Activated T-helper 1 cell treated with Interleukin-2 at 50 U/mL for 16 hours (primary cell): ENCODE data around the gene MRPS6.

Experiments used
- DNase-seq: peaks from one replicate; pipeline ENCODE4 v3.0.0-alpha.2; 2020; ENCODE audit warnings: low read depth

Gene MRPS6

DNA sequence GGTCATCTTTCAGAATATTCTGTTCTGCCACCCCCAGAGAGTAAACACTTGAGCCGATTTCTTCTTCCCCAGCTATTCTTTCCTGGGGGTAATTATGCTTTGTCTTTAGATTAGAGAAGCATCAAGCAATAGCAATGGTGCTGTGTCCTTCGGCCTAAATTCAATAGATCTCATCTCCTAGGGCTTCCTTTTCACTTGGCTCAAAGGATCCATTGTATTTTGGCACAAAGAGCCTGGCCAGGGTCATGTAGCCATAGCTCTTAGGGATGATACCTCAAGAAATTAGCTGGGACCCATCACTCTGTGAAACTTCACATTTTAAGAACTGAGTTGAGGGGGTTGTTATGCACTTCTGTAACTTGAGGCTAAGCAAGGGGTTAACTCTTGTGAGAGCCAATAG lies 27.0 kb downstream of the MRPS6 start:
- DNase-seq = no peak

DNA sequence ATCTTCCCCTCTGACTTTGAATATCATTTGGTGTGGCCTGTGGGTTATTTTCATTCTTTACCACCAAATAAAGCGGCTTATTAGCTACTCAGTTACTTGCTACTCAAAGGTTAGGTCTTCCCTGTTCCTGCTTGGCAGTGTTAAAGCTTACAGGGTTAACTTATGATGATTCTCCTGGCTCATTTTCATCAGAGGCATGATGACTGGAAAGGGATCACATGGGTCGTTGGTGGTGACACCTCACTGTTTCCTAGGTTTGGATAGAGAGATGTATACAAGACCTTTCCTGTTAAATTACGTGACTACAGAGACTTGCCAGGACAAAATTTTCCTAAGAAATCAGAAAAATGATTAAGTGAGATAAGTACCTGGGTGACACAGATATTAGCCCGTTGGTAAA lies 27.4 kb downstream of the MRPS6 start:
- no peak for DNase-seq

DNA sequence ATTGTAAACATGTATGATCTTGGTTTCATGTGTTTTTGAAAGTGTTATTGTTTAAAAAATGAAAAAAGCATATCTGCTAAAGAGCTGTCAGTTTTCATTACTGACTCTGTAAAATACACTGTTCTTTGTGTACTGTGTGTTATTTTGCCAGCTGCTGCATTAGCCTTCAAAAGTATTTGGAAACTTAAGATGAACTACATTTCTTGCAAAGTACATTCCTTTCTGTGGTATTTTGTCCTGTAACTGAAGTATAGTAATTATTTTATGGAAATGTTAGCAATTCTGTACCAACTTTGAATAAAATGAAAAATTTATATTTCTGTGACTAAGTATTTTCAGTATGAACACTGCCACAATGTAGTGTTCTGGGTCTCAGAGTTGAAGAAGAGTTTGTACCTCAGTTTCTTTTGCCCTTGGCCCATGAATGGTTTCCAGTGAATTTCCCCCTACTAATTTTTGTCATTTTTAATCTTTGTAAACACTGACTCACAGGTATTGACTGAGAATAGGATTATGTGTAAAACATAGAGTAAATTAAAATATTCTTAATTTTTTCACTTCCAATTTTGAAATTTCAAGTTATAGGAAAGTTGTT lies 32.7 kb downstream of the MRPS6 start:
- no peak for DNase-seq

DNA sequence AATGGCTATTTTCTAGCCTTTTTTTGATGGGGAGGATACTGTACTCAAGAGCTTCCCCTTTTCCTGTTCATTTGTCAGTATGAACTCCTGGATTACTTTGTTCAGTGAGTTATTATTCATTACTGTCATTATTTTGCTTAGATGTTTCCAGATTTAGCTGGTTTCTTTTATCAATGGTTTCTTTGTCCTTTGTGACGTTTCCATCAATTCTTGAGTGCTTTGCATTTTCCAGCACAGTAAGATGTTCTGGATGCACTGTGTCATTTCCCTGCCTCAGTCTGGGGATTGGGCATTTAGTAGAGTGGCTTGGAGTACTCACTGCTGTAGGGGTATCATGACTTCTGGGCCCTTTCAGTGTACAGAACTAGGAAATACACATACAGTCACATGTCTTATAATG lies 34.2 kb downstream of the MRPS6 start:
- DNase-seq = no peak

DNA sequence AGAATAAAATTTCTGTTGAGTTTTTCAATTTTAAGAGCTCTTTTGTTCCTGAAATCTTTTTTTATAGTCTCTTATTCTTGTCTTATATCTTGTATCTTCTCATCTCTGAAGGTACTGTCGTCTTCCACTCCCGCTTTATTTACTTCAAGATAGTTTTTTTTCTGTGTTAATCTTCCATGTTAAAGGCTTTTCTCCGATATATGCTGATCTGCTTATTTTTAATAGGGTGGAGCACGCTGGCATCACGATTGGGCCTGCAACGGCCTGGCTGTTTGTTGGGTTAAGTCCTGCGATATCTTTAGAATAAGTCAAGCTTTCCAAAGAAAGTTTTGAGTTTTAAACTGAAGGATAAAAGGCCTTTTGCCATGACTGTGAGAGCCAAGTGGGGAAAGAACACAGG lies 35.7 kb downstream of the MRPS6 start:
- DNase-seq = no peak

DNA sequence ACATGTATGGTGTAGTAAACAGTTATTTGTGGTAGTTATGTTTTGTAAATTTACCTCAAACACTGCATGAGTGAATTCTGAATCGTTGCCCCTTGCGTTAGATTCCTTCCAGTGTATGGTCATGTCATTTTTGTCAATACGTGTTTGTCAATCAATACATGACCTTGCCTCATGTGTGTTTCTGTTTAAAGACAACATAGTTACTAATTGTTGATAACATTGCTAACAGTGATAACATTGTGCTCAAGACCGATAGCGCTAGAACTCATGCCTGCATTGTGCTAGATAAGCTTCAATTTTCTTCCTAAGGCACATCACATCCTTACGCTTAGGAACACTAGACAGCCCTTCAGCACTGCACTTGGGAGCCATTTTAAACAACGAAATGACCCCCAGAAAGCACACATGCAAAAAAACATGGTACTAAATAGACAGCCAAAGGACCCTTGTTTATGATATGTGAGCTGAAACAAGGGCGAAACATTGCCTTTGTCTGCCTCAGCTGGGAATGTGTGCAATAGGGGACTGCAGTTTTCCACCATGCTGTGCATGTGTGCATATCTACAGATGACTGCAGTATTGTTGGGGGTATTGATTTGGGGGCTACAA lies 37.3 kb downstream of the MRPS6 start:
- no peak for DNase-seq

DNA sequence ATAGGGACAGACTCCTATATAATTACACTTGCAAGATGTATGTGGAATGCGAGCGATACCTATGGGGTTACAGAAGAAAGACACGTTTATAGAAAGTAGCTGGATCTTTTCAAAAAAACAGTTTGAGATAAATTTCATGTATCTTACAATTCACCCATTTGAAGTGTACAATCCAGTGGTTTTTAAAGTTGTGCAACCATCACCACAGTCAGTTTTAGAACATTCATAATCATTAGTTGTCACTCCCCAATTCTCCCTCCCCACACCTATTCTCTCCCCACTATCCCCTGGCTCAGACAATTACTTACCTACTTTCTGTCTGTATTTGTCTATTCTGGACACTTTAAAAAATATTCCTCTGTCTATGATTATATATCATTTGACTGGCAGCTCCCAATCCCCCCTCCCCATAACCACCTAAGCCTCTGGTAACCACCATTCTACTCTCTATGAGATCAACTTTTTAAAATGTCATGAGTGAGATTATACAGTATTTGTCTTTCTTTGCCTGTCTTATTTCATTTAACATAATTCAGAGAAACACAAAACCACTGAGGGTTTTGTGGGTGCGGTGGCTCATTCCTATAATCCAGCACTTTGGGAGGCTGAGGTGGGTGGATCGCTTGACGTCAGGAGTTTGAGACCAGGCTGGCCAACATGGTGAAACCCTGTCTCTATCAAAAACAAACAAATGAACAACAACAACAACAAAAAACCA lies 39.1 kb downstream of the MRPS6 start:
- DNase-seq = no peak

DNA sequence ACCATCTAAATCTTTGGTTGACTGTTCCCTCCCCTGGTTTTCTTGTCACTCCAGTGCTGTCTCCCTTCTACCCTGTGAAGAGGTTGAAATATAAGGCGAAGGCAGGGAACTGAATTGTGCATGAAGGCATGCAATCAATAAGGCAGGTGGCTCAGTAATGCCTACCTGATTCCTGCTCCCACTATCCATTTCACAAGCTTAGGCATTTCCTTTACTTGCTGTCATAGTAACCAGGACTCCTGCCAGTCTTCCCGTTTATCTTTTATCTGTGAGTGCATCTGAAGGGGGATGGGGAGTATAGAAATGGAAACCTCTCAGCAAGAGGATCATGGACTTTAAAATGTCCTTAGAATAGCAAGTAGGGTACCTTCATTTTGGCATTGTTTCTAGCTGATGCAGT lies 40.5 kb downstream of the MRPS6 start:
- DNase-seq = no peak

DNA sequence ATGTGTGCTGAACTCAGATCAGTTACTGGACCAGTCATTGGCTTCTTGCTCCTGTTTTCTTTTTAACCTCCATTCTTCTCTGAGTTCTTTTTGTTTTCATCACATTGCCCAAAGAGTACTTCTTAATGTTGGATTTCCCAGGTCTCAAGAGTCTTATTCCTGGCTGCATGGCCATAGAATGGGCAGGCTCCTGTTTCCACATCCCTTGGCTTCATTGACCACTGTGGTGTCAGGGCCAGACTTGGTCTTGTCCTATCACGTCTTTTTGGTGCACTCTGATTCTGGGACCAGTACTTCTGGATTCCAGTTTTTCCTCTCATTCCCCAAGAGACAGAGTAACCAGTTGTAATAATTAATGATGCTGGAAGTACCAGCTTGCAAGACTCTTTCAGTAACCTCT lies 41.8 kb downstream of the MRPS6 start:
- no peak for DNase-seq

DNA sequence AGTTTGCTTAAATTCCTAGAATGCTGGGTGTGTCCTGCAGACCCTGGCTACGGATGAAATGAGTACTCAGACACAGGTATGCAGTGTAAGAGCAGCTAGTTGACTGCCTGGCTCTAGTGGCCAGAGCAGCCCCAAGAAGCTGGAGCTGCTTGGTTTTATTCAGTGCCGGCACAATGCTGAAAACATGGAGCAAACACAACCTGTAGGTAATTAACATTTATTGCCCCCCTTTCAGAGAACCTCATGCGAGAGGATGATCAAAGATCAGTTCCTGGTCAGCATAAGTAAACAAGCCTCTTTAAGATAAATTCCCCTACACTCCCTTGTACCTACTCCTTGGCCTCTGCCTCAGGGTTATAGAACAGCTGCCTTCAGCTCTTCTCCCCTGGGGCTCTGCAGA lies 43.2 kb downstream of the MRPS6 start:
- DNase-seq = no peak

DNA sequence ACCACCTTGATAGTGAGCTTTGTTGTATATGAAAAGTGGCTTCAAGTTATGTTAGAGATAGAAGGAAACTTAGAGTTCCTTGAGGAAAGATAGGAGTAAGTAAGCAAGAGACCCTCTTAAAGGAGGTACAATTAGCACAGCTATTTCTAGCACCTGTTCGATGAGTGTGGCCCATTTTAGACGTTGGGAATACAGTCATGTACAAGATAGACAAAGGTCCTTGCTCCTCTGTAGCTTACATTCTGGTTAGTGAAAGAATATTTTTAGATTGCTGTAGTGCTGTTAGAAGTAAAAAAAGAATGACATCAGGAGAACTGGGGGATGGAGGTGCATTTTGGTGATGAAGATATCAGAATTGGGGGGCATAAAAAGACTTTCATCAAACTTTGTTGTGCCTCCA lies 47.5 kb downstream of the MRPS6 start:
- DNase-seq = no peak

DNA sequence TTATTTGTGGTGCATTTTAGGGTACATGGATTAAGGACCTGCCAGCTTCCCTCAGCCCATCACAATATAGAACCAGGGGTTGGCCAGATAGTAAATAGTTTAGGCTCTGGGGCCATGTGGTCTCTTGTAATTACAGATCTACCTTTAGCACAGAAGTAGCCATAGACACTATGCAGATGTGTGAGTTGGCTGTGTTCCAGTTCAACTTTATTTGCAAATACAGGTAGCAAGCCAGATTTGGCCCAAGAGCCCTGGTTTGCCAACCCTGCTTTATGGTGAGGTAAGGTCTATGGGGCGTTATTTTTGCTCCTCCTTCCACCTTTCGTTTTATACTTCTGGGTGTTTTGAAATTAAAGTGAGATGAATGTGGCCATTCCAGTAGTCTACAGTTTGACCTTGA lies 48.7 kb downstream of the MRPS6 start:
- no peak for DNase-seq

DNA sequence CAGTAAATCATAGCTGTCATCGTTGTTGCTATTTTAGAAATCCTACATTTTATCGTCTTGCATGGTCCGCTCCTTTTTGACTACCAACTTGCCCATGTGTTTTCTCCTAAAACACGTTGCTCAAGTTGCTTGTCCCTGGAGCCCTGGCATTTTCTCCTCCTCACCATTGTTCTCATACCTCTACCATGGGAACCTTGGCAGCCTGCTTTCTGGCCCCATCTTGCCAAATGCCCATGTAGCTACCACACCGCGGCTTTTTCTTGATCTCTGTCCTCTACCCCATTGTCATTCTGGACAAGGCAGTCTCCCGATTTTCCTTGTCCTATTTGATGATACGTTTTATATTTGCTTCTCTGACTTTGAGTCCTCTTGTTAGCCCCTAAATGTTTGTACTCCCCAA lies 50.2 kb downstream of the MRPS6 start:
- no peak for DNase-seq

DNA sequence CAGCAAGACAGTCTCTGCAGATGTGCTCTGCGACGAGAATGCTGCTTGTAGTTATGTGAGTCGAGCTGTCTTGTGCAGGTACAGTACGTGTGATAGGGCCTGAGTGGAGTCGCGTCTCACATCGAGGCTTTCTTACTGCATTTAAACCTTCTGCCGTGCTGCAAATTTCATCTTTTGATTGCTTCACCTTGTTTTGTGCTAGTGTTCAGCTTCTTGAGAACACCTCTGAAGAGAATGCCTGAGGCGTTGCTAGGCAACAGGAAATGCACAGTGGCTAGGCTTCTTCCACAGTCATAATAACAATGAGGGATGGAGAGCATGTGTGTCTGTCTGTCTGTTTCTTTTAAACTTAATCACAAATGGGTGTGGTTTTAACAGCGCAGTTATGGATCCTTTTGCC lies 52.9 kb downstream of the MRPS6 start:
- no peak for DNase-seq

DNA sequence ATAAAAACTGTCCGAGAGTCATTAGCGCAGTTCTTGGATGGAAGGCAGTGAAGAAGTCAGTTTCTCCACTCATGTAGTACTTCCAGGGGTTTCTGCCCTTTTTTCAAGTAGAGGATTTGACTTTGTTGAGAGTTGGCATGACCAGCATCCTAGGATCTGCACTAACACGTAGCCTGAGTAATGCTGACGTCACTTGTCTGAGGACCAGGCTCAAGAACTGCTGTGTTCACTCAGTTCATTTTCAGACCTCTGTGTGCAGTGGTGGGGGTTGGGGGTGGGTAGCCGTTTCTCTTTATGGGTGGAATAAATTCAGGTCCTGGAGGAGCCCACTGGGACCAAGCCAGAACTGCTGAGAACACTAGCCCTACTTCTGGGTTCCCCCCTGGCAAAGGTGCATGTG lies 53.3 kb downstream of the MRPS6 start:
- no peak for DNase-seq

DNA sequence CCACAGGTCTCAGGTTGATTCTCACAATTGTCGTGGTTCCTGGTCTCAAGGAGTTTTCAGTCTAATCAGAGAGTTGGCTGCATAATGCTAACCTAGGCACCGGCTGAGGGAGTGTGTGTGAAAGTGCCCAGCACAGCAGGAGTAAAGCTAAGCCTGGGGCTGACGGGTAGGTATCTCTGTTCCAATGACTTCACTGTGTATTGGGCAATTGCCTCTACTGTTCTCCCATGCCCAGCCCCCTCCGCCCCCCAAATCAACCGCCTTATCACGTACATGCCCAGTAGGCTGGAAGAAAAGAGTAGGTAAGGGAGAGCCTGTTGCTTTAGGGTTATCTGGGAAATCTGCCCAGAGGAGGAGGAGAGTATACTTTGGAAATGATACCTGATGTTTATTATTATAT lies 54.7 kb downstream of the MRPS6 start:
- no peak for DNase-seq

DNA sequence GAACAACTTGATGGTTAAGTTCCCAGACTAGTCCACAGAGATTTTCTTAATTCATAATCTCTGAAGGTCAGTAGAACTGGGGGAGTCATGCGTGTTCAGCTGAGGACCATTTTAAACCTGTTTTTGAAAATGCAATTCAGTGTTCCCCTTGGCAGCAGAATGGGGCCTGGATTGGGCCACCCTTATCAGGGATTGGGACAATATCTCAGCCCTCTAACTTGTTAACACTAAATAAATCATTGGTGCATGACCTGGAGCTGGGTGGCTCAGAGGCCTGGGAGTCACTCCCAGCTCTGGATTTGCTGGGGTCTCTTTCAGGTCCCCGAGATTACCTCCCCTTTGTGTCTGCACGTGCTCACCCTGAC lies 55.3 kb downstream of the MRPS6 start:
- no peak for DNase-seq

DNA sequence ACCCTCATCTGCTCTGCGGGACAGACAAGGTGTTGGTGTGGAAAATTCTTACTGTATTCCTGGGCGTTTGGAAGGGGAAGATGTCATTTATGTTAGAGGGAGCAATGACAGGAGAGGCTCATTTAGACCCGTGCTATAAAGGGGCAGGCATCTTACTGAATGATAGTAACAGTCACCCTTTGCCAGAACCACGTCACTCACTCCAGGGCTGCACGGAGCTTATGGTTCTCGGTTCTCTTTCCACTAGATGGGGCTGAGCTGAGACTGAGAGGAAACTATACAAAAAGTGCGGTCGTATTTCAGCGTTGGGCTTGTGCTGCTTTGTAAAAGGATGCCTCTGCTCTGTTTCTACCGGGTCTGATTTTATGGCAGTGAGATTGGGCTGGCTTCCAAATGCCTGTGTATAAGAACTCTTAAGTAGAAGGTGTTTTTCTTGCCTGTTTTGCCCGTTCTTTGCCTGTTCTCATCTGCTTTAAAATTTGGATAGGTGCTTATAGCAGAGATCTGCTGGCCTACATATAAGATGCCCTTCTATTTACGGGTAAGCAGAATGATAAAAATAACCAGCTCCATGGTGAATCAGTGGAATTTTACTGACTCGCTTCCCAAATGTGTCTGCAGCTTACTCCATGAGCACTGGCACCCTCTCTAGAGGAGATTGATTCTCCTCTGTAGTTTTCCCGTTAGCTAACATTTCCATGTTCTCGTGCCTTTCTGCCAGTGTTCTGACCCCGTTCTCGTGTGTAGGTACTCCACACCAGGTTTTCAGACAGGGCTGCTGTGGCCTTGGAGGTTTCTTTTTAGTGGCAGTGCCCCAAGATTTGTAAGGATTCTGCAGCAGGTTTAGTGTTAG lies 55.9 kb downstream of the MRPS6 start:
- DNase-seq = peak; percentile 32

DNA sequence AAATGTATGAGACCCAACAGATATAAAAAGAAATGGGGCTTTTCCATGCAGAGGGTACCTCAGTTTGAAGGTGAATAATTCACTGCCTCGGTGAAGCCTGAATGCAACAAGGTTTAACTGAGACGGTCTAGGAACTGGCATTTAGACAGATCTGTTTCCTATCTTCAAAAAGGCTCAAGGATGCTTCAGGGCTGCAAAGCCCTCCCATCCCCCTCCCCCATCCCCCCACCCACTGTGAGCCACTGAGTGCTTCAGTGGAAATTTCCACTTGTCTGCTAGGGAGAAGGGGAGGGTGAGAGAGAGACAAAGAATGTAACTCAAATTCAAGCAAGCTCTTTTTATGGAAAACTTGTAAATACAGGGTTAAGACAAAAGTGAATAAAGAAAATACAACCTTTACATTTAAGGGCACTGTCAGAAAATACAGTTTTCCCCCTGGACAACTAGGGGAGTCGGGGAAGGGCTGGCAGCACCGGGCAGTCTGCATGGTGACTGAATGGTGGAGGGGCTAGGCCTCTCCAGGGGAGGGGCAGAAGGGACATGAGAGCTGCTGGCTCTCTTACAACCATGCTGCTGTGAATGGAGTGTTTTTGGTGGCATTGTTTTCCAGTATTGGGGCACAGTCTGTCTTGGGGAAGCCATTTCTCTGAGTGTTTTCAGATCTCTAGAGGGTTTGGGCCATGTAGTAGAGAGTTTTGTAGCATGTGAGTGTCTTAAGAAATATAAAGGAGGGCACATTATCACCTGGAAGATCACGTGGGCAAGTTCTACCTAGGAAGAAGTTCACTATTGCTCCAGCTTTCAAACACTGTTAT lies 56.7 kb downstream of the MRPS6 start:
- no peak for DNase-seq

DNA sequence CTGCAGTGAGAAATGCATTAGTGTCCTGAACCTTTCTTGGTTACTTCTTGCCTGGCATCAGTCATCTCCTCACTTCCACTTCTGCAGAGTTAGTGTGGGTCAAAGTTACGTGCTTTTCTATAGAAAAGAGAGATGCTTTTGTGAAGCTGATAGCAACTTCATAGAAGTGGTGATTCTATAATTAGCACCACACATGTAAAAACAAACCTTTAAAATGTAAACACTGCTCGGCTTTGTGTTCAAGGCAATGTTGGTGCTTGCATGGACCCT lies 57.3 kb downstream of the MRPS6 start:
- DNase-seq = no peak

DNA sequence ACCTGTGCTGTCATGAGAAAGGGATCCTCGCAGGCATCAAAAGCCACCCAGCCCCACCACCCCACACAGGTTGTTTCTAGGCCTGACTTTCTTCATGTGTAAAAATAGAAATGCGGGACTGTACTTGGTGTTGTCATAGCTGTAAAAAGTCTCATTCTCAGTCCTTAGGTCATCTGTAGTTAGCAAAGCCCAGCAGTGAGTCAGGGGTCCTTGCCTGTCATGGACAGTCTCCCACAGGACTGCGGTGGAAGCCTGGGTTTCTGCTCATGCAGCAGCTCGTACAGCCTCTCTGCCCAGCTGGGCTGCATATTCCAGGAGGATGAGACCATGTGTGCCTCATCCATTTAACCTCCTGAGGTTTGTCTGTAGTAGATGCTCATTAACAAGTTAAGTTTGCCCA lies 58.2 kb downstream of the MRPS6 start:
- no peak for DNase-seq

DNA sequence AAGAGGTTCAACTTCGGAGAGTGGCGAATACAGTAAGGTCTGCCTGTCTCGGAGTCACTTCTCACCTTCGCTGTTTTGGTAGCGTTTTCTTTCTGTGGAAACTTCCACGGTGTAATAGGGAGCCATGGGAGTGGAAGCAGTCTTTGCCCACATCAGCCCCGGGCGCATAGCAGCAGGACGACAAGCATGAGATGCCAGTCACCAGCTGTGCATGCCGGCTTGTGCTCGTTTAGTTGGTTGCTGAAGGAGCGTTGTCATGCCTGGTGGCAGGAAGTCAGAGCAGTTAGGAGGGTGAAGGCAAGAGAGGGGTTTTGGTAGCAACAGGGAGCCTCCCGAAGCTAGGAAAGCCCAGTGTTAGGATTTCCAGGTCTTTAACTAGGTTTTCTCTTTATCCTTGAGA lies 58.8 kb downstream of the MRPS6 start:
- no peak for DNase-seq
